ENCODE measurements around the gene RNF8.
A peak's percentile ranks its signal among the peaks of the same experiment; 100 is the strongest.
"Not testable (repeated sequence)": the region's sequence is repeated elsewhere in the genome, so short reads cannot be mapped to it uniquely, and the experiment has no call there.

Gene RNF8

GRCh38 chr6:37353761-37354525 lies at the start of gene RNF8:
TSS of gene RNF8 (plus strand) at chr6:37353983. CDS start at chr6:37354165, 182 bp downstream.
- DNase-seq: peak; percentile 90

- DNase-seq: no peak
Observed at GRCh38 chr6:37304766-37305165, 49.0 kb upstream of the RNF8 start.

- DNase-seq: no peak
Observed at GRCh38 chr6:37305841-37306425, 47.9 kb upstream of the RNF8 start.

- DNase-seq: no peak
Observed at GRCh38 chr6:37306624-37307222, 47.1 kb upstream of the RNF8 start.

GRCh38 chr6:37307484-37307883 lies 46.3 kb upstream of the RNF8 start:
- DNase-seq: not testable (repeated sequence)

- no peak for DNase-seq
Observed at GRCh38 chr6:37308069-37308815, 45.5 kb upstream of the RNF8 start.

GRCh38 chr6:37309046-37309445 lies 44.7 kb upstream of the RNF8 start:
- DNase-seq: no peak

- no peak for DNase-seq
Observed at GRCh38 chr6:37309692-37310091, 44.1 kb upstream of the RNF8 start.

GRCh38 chr6:37310966-37311365 lies 42.8 kb upstream of the RNF8 start:
- no peak for DNase-seq

GRCh38 chr6:37311741-37312473 lies 41.9 kb upstream of the RNF8 start:
- DNase-seq: no peak

GRCh38 chr6:37313723-37314486 lies 39.9 kb upstream of the RNF8 start:
- DNase-seq: peak; percentile 11

- peak; percentile 48 for DNase-seq
Observed at GRCh38 chr6:37314487-37315156, 39.2 kb upstream of the RNF8 start.

- no peak for DNase-seq
Observed at GRCh38 chr6:37315157-37315515, 38.6 kb upstream of the RNF8 start.

GRCh38 chr6:37316071-37316470 lies 37.7 kb upstream of the RNF8 start:
- no peak for DNase-seq

- no peak for DNase-seq
Observed at GRCh38 chr6:37317312-37318038, 36.3 kb upstream of the RNF8 start.

GRCh38 chr6:37319156-37319555 lies 34.6 kb upstream of the RNF8 start:
- no peak for DNase-seq

- DNase-seq: no peak
Observed at GRCh38 chr6:37319856-37320480, 33.8 kb upstream of the RNF8 start.

GRCh38 chr6:37320646-37321045 lies 33.1 kb upstream of the RNF8 start:
- no peak for DNase-seq

- no peak for DNase-seq
Observed at GRCh38 chr6:37321101-37321500, 32.7 kb upstream of the RNF8 start.
